ENCODE data around the gene TRO.

DNA sequence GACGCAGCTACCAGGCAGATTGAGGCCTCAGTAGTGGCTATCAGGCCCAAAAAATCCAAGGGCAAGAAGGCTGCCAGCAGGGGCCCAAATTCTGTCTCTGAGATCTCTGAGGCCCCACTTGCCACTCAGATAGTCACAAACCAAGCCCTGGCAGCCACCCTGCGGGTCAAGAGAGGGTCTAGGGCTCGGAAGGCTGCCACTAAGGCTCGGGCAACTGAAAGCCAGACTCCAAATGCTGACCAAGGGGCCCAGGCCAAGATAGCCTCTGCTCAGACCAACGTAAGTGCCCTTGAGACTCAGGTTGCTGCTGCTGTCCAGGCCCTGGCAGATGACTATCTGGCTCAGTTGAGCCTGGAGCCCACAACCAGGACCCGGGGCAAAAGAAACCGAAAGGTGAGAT, 2.8 kb downstream of the TRO start:
- TF ChIP-seq EP300 (IDR thresholded peaks at IDR 0.05): no peak
- no peak for TF ChIP-seq POLR2A (IDR thresholded peaks at IDR 0.05)
- TF ChIP-seq, protein P1, sequence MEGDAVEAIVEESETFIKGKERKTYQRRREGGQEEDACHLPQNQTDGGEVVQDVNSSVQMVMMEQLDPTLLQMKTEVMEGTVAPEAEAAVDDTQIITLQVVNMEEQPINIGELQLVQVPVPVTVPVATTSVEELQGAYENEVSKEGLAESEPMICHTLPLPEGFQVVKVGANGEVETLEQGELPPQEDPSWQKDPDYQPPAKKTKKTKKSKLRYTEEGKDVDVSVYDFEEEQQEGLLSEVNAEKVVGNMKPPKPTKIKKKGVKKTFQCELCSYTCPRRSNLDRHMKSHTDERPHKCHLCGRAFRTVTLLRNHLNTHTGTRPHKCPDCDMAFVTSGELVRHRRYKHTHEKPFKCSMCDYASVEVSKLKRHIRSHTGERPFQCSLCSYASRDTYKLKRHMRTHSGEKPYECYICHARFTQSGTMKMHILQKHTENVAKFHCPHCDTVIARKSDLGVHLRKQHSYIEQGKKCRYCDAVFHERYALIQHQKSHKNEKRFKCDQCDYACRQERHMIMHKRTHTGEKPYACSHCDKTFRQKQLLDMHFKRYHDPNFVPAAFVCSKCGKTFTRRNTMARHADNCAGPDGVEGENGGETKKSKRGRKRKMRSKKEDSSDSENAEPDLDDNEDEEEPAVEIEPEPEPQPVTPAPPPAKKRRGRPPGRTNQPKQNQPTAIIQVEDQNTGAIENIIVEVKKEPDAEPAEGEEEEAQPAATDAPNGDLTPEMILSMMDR (IDR thresholded peaks at IDR 0.05): no peak
